ENCODE measurements around the gene SSB.

GRCh38 chr2:169765523-169765922 is 33.1 kb upstream of the SSB start:
- TF ChIP-seq CTCF (conservative IDR thresholded peaks at IDR 0.05; ENCODE audit: low read depth, low read length) (no peak), EZH2 (IDR thresholded peaks at IDR 0.05; ENCODE audit: low read length, unreplicated experiment) (no peak)

All from PC-3 (cell line).